ENCODE results near the gene OSBPL1A. TPM values are rescaled to one million over a fixed set of nuclear protein-coding genes. Genes with fewer than 3 reads are reported as not detected.

OSBPL1A gene
- total and polyA plus RNA-seq, 10 of the 15 experiments (the other 5 are each of a cell fraction or from before 2014, with no cell fraction given) = 0.02 to 0.83 (median 0.11) TPM; not detected in 6

DNA sequence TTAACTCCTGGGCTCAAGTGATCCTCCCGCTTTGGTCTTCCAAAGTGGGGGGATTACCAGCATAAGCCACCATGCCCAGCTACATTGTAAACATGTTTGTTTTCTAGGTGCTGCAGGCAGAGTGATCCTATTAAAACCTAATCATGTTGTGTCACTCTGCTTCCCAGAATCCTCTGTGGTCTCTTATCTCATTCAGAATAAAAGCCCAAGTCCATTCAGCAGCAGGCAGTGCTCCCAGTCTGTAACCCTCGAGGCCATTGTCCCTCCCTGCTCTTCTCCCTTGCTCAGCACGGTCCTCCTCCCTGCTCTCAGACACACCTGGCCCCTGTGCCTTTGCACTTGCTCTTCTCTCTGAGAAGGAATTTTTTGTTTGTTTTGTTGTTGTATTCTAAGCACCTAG, 269.9 kb downstream of the OSBPL1A start (continued):
- TF ChIP-seq, protein P1, sequence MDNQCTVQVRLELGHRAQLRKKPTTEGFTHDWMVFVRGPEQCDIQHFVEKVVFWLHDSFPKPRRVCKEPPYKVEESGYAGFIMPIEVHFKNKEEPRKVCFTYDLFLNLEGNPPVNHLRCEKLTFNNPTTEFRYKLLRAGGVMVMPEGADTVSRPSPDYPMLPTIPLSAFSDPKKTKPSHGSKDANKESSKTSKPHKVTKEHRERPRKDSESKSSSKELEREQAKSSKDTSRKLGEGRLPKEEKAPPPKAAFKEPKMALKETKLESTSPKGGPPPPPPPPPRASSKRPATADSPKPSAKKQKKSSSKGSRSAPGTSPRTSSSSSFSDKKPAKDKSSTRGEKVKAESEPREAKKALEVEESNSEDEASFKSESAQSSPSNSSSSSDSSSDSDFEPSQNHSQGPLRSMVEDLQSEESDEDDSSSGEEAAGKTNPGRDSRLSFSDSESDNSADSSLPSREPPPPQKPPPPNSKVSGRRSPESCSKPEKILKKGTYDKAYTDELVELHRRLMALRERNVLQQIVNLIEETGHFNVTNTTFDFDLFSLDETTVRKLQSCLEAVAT (IDR thresholded peaks at IDR 0.05) = no peak
- TF ChIP-seq HCFC1 (IDR thresholded peaks at IDR 0.05; ENCODE audit: low read length) = no peak
- TF ChIP-seq MXI1 (IDR thresholded peaks at IDR 0.05; ENCODE audit: low read depth, low read length) = no peak
- TF ChIP-seq, protein P2, sequence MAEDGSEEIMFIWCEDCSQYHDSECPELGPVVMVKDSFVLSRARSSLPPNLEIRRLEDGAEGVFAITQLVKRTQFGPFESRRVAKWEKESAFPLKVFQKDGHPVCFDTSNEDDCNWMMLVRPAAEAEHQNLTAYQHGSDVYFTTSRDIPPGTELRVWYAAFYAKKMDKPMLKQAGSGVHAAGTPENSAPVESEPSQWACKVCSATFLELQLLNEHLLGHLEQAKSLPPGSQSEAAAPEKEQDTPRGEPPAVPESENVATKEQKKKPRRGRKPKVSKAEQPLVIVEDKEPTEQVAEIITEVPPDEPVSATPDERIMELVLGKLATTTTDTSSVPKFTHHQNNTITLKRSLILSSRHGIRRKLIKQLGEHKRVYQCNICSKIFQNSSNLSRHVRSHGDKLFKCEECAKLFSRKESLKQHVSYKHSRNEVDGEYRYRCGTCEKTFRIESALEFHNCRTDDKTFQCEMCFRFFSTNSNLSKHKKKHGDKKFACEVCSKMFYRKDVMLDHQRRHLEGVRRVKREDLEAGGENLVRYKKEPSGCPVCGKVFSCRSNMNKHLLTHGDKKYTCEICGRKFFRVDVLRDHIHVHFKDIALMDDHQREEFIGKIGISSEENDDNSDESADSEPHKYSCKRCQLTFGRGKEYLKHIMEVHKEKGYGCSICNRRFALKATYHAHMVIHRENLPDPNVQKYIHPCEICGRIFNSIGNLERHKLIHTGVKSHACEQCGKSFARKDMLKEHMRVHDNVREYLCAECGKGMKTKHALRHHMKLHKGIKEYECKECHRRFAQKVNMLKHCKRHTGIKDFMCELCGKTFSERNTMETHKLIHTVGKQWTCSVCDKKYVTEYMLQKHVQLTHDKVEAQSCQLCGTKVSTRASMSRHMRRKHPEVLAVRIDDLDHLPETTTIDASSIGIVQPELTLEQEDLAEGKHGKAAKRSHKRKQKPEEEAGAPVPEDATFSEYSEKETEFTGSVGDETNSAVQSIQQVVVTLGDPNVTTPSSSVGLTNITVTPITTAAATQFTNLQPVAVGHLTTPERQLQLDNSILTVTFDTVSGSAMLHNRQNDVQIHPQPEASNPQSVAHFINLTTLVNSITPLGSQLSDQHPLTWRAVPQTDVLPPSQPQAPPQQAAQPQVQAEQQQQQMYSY (CRISPR knock-in tag; IDR thresholded peaks at IDR 0.05) = no peak

DNA sequence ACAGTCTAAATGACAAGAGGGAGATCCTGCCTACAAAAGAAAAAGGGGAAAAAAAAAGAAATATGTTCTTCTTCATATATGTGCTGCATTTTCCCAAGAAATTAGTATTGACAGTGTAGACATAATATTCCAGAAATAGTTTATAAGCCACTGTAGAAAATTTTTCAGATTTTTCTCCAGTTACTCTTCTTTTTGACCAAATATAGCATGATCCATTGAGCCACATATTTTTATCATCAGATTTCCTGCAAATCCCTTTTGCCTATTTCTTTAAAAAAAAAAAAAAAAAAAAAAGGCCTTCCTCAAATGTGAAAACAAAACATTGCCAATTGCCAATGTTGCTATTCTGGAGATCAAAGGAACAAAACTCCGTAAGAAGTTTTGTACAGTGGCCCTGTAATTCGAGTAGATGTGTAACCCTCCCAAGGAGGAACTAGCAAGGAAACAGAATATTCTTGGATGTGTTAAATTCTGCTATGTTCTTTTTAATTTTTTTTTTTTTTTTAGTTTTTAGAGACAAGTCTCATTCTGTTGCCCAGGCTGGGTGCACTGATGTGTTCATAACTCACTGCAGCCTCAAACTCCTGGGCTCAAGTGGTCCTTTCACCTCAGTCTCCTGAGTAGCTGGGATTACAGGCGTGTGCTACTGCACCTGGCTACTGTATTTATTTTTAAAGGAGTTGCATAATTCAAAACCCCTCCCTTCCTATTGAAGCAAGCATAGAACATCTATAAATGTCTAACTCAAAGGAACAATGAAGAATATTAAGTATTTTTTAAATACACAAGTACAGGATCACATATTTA, 271.3 kb downstream of the OSBPL1A start:
- no peak overlapping the region for H3K9ac ChIP-seq (ENCODE audit: control insufficient read depth, insufficient read depth, low read length)
- DNase-seq (ENCODE audit: low read depth, low spot score) = no peak
- ChIA-PET POLR2A (no interaction called here), CTCF (no interaction called here), SMC1A (ENCODE audit: uncharacterized antibody, unreplicated experiment) (no interaction called here), RAD21 (ENCODE audit: unreplicated experiment) (no interaction called here)
- no peaks in the 10 kb centered on the region for H3K79me2 ChIP-seq (ENCODE audit: control insufficient read depth, insufficient read depth, low read length)
- H2AFZ ChIP-seq (ENCODE audit: control insufficient read depth, low read depth, low read length) = no peak overlapping the region
- TF ChIP-seq STAT3 (IDR thresholded peaks at IDR 0.05; ENCODE audit: low read depth, low read length) (no peak), MEF2B (IDR thresholded peaks at IDR 0.05; ENCODE audit: partially characterized antibody, poor library complexity, severe bottlenecking) (no peak), SREBF1 (IDR thresholded peaks at IDR 0.05; ENCODE audit: low read length) (no peak), RCOR1 (conservative IDR thresholded peaks at IDR 0.05; ENCODE audit: low read depth, low read length) (no peak), CHD4 (IDR thresholded peaks at IDR 0.05) (no peak), HDAC2 (IDR thresholded peaks at IDR 0.05) (no peak), ZZZ3 (IDR thresholded peaks at IDR 0.05; ENCODE audit: control insufficient read depth, insufficient read length, low read depth) (no peak)
- intact Hi-C loops (cut with micrococcal nuclease; ENCODE audit: unreplicated experiment) = no loop called here
- H3K4me2 ChIP-seq (ENCODE audit: control insufficient read depth, insufficient read depth) = no peak overlapping the region
- no peaks in the 10 kb centered on the region for H3K27me3 ChIP-seq (replicated peaks in 1 of 2; ENCODE audit: control insufficient read depth in 2 of 2, insufficient read depth in 2 of 2, low read length in 1 of 2)
- no peaks in the 10 kb centered on the region; a peak in 2 of 4 replicates for H3K36me3 ChIP-seq (ENCODE audit: control insufficient read depth in 2 of 2, insufficient read depth in 2 of 2, low read length in 1 of 2)
- ATAC-seq = no peak
- FAIRE-seq = no peak
- H3K4me3 ChIP-seq = no peak overlapping the region
- no peaks in the 10 kb centered on the region for H3K9me3 ChIP-seq (replicated peaks; ENCODE audit: control insufficient read depth, insufficient read depth, low read length)
- no peak overlapping the region for H3K27ac ChIP-seq (ENCODE audit: control insufficient read depth, insufficient read depth)
- no TSS peak for BruUV-seq (replicated peaks)
- no peaks in the 10 kb centered on the region for H3K4me1 ChIP-seq (ENCODE audit: control insufficient read depth, insufficient read depth, low read length)
- in situ Hi-C loops (cut with MboI) = loop anchor here (10.0 kb wide), 1 partner anchor 502 kb away; no protein-coding TSS in a partner anchor
- 92% methylated on average over 3 of the region's 3 CpGs for WGBS (ENCODE audit: insufficient coverage, insufficient replicate concordance, low lambda C conversion rate, missing lambda C conversion rate)
- no peaks in the 10 kb centered on the region for H4K20me1 ChIP-seq (ENCODE audit: control insufficient read depth, insufficient read depth)
